KOPT-K1 (cell line): ENCODE data around the gene MED12L.

Experiments used
- H3K27ac ChIP-seq: fragments of 200-600 bp; sonication (generic); 2 replicates; pipeline ENCODE4 v1.5.1; 2016; ENCODE audit warnings: antibody characterized with exemption, mild to moderate bottlenecking, low read depth, low read length; ENCODE audit not compliant: poor library complexity, severe bottlenecking
- H3K36me3 ChIP-seq: fragments of 200-600 bp; sonication (generic); 2 replicates; pipeline ENCODE4 v1.5.1; 2017; ENCODE audit warnings: antibody characterized with exemption, mild to moderate bottlenecking, low read length, moderate library complexity; ENCODE audit not compliant: insufficient read depth
- H3K9me3 ChIP-seq: fragments of 200-600 bp; sonication (generic); 2 replicates; pipeline ENCODE4 v1.5.1; 2017; ENCODE audit warnings: antibody characterized with exemption, low read length, mild to moderate bottlenecking; ENCODE audit not compliant: insufficient read depth, poor library complexity, severe bottlenecking

Gene MED12L

DNA sequence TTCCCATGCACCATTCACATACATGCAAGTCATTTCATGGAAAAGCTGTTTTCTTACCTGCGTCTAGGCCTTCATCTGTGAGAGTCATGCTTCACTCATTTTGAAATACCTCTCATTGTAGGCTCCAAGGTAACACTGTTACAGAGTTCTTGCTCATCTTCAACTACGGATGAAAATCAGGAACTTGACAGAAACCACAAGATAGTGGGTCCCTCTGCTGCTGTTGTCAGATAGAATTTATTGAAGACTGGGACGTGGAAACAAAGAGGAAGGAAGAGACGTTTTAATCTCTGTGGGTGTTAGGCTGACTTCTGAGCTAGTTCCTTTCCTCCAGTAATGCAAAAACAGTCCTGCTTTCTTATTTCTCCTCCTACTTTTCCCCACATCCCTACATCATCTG, 192.8 kb downstream of the MED12L start, which contains the start of gene P2RY14:
Gene P2RY14, minus strand, starts transcription at position 313 of the 400 bp plus-strand sequence. CDS start 64,226 bp downstream, outside the sequence.
- no peaks in the 10 kb centered on the region for H3K9me3 ChIP-seq
- no peak within 1 kb of the TSS for H3K27ac ChIP-seq
- H3K36me3 ChIP-seq = no peaks in the 10 kb centered on the region

DNA sequence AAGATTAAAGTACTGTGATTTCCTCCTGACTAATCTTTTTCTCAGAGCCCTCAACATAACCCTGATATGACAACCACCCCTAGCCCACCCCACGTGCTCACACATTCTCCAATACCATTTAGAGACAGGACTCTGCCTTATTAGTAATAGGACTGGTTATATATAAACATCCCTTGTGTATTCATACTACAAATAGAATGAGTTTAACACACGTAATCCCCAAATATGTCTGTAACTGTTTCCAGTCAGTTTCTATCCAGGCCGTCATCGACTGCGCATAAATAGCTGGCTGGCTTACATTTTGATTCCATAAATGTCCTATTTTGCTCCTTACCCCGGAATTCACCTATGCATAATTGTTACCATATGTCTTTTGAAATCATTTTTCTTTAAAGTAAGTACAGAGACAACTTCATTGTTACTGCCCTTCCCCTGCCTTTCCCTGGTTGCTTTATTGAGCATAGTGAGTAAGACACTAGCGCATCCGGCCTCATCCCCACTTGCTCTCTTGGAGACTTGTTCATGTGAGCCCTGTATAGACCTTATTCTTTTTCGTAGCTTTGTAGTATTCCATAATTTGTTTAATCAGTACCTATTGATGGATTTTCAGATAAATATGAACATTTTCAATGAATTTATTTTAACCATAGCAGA, 196.3 kb downstream of the MED12L start:
- Histone ChIP-seq H3K36me3 (no peaks in the 10 kb centered on the region), H3K9me3 (no peaks in the 10 kb centered on the region), H3K27ac (no peak overlapping the region)

DNA sequence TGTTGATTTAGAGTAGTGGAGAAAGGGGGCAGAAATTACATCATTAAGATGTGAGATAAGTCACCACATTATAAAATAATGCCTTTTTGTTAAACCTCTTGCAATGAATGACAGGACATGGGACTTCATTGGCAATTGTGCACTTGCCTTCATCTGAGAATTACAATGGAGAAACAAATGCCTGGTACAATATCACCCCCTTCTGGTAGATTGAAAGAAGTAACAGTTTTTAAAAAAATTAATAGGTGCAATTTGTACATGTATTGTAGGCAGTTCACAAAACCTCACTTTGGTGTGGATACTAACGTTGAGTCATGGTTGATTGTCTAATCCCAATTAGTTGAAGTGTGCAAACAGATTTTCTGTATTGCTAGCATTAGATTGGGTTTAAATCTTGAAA, 197.5 kb downstream of the MED12L start:
- Histone ChIP-seq H3K9me3 (no peaks in the 10 kb centered on the region), H3K36me3 (no peaks in the 10 kb centered on the region), H3K27ac (no peak overlapping the region)

DNA sequence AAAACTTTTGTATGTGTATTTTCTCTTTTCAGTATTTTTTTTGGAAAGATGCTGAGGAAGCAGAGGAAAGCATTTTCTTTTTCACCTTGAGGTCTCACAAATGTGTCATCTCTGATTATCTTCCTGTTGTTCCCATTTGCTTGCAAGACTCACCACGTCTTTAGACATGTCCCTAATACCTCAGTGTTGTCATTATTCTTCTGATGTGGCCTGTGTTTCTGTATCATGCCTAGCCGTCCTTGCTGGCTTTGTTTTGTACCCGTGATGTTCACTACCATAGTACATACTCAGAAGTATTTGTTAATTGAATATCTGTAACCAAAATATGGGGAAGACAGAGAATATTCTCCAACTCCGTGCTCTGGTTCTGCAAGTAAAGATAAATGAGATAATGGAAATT, 197.9 kb downstream of the MED12L start:
- no peak overlapping the region for H3K27ac ChIP-seq
- H3K36me3 ChIP-seq = no peaks in the 10 kb centered on the region
- no peaks in the 10 kb centered on the region for H3K9me3 ChIP-seq

DNA sequence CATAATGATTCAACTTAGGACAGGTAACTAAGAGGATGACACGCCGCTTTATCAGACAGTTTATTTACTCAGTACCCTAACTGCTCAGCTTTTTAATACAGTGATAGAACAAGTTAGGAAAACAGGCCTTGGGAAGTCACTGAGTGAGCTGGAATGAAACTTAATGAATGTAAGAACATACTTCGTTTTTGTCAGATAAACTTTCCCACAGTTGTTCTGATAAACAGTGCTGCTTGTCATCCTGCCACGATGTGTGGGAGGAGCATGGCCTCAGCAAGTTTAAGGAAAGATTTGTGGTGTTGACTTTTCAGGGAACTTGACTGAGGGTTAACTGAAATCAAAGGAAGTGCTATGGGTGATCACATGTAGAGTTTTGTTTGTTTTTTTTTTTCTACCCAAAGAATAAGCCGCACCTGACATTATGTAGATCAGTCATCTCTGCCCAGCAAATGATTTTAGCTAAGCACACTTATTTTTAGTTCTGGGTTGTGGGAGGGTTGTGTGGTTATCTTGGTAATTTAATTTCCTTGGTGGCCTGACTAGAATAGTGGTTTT, 198.5 kb downstream of the MED12L start:
- Histone ChIP-seq H3K9me3 (no peaks in the 10 kb centered on the region), H3K36me3 (no peaks in the 10 kb centered on the region), H3K27ac (no peak overlapping the region)

DNA sequence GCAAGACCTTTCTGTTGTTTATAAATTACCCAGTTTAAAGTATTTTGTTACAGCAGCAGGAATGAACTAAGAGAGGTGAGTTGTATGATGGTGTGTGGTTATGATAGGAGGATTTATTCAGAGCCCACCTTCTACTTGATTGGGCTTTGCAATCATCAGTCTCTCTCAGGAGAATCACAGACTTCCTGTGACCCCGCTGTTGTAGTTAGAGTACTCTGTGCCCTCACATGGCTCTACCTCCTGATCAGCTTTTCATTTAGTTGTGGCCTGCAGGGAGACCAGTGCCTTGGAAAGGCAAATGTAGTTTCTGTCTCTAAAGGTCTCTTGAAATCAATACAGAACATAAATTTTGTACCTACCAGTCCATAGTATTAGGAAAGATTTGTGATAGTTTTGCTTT, 200.5 kb downstream of the MED12L start:
- Histone ChIP-seq H3K9me3 (no peaks in the 10 kb centered on the region), H3K27ac (no peak overlapping the region), H3K36me3 (no peaks in the 10 kb centered on the region)

DNA sequence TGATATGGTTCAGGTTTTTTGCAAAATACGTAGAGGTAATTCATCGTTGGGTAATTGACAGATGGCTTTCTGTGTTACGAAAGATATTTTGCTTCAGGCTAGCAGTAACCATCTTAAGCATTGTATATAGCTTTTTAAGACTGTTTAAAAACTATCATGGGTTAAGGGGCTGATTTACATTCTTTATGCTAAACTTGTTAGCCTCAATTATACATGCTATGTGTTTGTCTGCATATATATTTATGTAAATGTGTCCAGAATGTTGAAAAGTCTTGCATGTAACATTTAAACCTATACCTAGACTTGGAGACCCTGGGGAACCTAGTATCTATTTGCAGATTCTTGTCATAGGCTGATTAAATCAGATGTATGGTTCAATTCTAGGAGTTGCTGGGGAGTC, 204.0 kb downstream of the MED12L start:
- H3K9me3 ChIP-seq = no peaks in the 10 kb centered on the region
- no peak overlapping the region for H3K27ac ChIP-seq
- H3K36me3 ChIP-seq = no peaks in the 10 kb centered on the region

DNA sequence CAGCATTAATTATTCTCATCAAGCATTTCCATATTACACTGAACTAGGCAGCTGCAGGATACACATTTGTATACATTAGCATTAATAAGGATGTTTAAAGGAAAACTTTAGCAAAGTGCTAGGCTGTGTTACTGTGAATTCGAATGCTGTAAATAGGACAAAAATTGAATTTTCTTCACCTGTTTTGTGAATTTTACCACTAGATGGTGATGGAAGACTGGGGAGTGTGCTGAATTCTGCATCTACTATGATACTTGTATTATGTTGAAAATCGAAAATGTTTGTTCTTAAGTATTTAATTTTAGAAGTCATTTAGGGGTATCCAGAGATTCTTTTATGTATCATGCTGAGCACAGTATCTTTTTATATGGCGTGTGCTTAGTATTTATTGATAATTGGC, 205.2 kb downstream of the MED12L start:
- Histone ChIP-seq H3K36me3 (no peaks in the 10 kb centered on the region), H3K9me3 (no peaks in the 10 kb centered on the region), H3K27ac (no peak overlapping the region)

DNA sequence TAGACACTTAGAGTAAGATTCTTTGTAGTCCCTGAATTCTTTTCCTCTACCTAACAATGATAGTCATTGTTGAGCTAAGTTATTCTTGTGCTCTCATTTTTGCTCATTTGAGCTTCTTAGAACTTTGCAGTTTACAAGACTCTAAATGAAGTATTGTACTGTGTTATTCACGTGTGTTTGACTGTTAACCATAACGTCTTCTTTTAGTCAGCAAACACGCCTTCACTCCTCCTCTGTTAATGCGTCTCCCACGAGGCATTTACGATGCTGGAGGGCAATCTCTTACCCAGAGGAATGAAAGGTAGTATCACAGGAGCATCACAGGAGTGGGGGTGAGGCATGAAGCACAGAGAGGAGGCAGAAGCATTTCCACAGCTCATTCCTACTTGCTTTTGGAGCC, 207.7 kb downstream of the MED12L start:
- no peaks in the 10 kb centered on the region for H3K36me3 ChIP-seq
- no peaks in the 10 kb centered on the region for H3K9me3 ChIP-seq
- no peak overlapping the region for H3K27ac ChIP-seq

DNA sequence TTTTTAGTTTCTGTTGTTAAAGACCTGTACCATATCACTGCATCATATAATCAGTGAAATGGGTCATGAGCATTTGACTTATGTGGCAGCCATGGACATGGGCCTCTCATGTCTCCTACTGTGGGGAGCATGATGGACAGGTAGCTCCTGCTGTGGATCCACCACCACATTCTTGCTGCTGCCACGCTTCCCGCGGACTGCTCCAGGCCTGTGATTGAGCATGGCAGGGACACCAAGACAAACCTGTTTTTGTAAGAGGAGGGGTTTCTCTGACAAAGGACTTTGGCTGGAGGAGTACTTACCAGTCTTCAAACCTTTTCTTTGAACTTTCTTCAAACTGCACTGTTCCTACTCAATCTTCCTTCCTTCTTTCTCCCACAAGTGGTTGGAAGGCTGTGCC, 210.8 kb downstream of the MED12L start:
- Histone ChIP-seq H3K27ac (no peak overlapping the region), H3K9me3 (no peaks in the 10 kb centered on the region), H3K36me3 (no peaks in the 10 kb centered on the region)

DNA sequence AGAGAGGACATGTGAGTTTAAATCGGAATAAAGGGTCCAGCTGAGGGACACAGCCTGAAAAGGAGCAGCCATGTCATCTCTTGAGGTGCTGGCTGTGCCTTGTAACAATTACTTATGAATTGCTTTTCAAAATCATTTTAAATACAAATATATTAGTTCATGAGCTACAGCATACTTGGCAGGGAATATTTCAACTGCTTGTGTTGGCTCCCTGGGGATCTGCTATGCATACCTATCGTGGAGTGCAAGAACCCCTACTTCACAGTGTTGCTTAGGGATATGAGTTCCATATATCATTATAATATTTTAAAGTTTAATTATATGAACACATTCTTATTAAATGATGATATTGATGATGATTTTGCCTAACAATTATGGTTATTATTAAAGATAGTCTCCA, 212.0 kb downstream of the MED12L start:
- no peaks in the 10 kb centered on the region for H3K9me3 ChIP-seq
- no peak overlapping the region for H3K27ac ChIP-seq
- H3K36me3 ChIP-seq = no peaks in the 10 kb centered on the region

DNA sequence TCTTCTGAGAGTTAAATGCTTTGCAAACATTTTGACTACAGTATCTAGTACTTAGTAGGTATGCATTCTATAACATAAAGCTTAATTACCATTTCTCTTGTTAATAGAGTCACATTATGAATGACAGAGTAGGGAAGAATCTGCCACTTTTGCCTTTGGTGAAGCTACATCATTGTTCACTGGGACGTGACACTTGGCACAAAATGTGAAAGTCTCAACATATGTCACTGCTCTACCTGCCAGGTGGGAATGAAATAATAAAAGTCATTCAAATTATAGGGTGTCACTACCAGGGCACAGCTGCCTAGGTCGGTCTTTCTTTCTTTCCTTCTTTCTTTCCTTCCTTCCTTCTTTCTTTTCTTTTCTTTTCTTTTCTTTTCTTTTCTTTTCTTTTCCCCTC, 213.5 kb downstream of the MED12L start:
- Histone ChIP-seq H3K9me3 (no peaks in the 10 kb centered on the region), H3K27ac (no peak overlapping the region), H3K36me3 (no peaks in the 10 kb centered on the region)

DNA sequence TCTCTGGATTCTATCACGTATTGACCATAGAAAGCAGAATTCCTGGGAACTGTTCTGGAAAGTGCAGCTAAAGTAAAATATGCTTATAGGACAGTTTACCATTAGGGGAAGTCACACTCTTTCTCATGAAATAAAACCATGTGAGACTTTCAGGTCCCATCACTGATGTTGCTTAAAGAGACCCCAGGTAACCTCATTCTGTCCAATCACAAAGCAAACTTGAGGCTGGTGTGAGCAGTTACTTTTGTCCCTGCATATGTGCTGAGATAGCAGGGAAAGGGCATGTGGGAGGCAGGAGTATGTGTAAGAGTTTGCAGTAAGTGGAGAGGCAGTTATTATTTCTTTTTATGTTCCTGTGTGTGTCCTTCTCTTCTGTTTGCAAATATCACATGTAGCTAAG, 215.1 kb downstream of the MED12L start:
- H3K9me3 ChIP-seq = no peaks in the 10 kb centered on the region
- no peak overlapping the region for H3K27ac ChIP-seq
- no peaks in the 10 kb centered on the region for H3K36me3 ChIP-seq

DNA sequence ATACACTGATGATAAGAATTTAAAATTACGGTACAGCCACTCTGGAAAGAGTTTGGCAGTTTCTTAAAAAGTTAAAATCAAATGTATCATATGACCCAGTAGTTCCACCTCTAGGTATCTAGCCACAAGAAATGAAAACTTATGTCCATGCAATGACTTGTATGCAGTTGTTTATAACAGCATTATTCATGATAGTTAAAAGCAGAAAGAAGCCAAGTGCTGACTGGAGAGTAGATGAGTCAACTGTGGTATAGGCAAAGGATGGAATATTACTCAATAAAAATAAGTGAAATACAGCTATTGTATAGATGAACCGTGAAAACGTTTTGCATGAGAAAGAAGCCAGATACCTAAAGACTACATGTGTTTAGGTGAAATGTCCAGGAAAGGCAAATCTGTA, 216.3 kb downstream of the MED12L start:
- Histone ChIP-seq H3K27ac (no peak overlapping the region), H3K36me3 (no peaks in the 10 kb centered on the region), H3K9me3 (no peaks in the 10 kb centered on the region)

DNA sequence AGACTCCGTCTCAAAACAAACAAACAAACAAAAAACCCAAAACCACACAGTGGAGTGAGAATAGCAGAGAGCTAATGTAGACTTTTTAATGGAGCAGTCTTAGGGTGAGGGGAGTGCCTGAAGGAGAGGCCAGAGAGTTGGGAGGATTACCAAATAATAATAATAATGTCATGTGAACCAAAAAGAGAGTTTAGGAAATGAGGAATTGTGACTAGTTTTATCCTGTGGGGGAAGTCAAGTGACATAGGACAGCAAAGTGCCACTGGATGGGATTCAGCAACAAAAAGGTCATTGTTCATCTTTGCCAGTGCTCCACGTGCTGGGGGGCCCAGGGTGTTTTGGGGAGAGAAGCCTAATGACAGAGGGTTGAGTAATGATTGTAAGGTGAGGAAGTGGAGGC, 218.3 kb downstream of the MED12L start:
- H3K27ac ChIP-seq = no peak overlapping the region
- no peaks in the 10 kb centered on the region for H3K9me3 ChIP-seq

DNA sequence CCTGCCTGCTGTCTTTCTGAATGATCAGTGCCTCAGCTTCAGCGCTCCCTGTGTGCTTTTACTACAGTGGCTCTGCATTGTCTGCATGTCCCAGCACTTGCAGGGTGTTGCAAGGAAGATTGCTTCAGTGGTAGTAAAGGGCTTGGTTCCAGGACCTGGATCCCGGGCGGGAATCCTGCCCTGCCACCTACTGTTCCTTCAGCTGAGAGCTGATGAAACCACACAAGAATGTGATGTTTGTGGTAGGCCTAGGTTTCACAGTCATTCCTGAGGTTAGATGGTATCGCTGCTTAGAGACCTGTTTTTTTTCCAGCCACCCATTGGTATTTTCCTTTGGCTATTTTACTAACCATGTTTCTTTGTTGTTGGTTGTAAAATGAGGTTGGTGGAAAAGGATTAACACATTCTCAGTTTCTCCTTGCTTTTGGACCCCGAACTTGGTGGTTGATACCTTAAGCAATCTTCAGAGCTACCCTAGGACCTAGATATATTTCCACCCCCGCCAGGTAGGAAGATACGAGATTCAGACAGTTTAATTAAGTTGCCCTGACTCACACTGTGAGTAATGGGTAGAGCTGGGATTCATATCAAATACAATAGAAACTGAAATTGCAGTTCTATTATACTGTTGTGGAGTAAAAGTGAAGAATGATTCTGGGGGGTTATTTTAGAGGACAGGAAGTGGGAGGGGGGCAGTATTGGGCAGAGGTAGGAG, 219.8 kb downstream of the MED12L start:
- no peak overlapping the region for H3K27ac ChIP-seq
- H3K9me3 ChIP-seq = no peaks in the 10 kb centered on the region
- H3K36me3 ChIP-seq = no peaks in the 10 kb centered on the region

More for the DNA sequence above, 218.3 kb downstream of the MED12L start:
- no peaks in the 10 kb centered on the region for H3K36me3 ChIP-seq
